GM18868 (cell line): ENCODE results near the gene CLK2.
"Not testable (repeated sequence)": the region's sequence is repeated elsewhere in the genome, so short reads cannot be mapped to it uniquely, and the experiment has no call there.

Experiments
- ATAC-seq: cut with Tn5 transposase; IDR thresholded peaks from one replicate; pipeline ENCODE4 v1.9.1; 2021; ENCODE audit warnings: mild to moderate bottlenecking, moderate library complexity; ENCODE audit not compliant: unreplicated experiment

Gene CLK2

GRCh38 chr1:155297384-155297783, 24.1 kb upstream of the CLK2 start:
- ATAC-seq, result no peak

GRCh38 chr1:155296661-155297060, 23.4 kb upstream of the CLK2 start:
- ATAC-seq, result no peak

GRCh38 chr1:155295942-155296267, 22.6 kb upstream of the CLK2 start:
- no peak for ATAC-seq

- ATAC-seq, result no peak
Measured at GRCh38 chr1:155295183-155295941, 22.1 kb upstream of the CLK2 start.

GRCh38 chr1:155294520-155295182, 21.3 kb upstream of the CLK2 start:
- ATAC-seq, result no peak

- ATAC-seq, result no peak
Measured at GRCh38 chr1:155293086-155293749, 19.9 kb upstream of the CLK2 start.

- not testable (repeated sequence) for ATAC-seq
Measured at GRCh38 chr1:155291006-155291405, 17.7 kb upstream of the CLK2 start.

GRCh38 chr1:155287987-155288543, 14.8 kb upstream of the CLK2 start:
- no peak for ATAC-seq

GRCh38 chr1:155286544-155286943, 13.2 kb upstream of the CLK2 start:
- ATAC-seq, result no peak

GRCh38 chr1:155285631-155286044, 12.3 kb upstream of the CLK2 start:
- no peak for ATAC-seq

GRCh38 chr1:155285063-155285462, 11.8 kb upstream of the CLK2 start:
- ATAC-seq, result no peak

GRCh38 chr1:155284476-155284875, 11.2 kb upstream of the CLK2 start:
- no peak for ATAC-seq

GRCh38 chr1:155282488-155283091, 9.3 kb upstream of the CLK2 start:
- no peak for ATAC-seq

GRCh38 chr1:155279268-155279667, 6.0 kb upstream of the CLK2 start:
- no peak for ATAC-seq

GRCh38 chr1:155278689-155279160, 5.4 kb upstream of the CLK2 start:
- no peak for ATAC-seq

- no peak for ATAC-seq
Measured at GRCh38 chr1:155277902-155278688, 4.8 kb upstream of the CLK2 start.

- ATAC-seq, result peak; percentile 74
Measured at GRCh38 chr1:155277070-155277901, 4.0 kb upstream of the CLK2 start, which contains the start of gene HCN3. TSS of gene HCN3 (plus strand) at chr1:155277463. CDS start at chr1:155277591, 128 bp downstream.

- peak; percentile 28 for ATAC-seq
Measured at GRCh38 chr1:155272466-155273342, 600 bp downstream of the CLK2 start.
